ENCODE results near the gene DSTYK. TPM values are rescaled to one million over a fixed set of nuclear protein-coding genes. Genes with fewer than 3 reads are reported as not detected.
"Not testable (repeated sequence)": the region's sequence is repeated elsewhere in the genome, so short reads cannot be mapped to it uniquely, and the experiment has no call there.

Gene DSTYK
- total RNA-seq, 1 experiment from 2014 or later = 8.4 TPM

DNA sequence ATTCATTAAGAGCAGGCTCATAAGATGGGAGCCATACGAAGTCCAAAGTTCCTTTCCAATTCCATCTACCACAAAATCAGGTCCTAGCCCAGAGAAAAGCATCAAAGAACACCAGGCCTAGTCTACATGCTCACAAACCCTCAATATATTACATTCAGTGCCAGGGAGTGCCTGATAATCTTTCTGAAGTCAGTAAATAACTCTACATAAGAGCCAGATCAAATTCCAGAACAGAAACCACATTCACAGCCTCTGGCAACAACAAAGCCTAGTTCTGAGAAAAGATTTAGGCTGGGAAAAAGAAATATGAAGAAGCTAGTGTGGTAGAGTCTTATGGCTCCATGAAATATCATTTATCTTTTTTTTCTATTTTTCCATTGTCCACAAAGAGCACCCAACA, 49.2 kb downstream of the DSTYK start:
- no peak for ATAC-seq
- intact Hi-C loops (cut with micrococcal nuclease) = no loop called here
- POLR2A ChIA-PET (ENCODE audit: unreplicated experiment) = no interaction called here

DNA sequence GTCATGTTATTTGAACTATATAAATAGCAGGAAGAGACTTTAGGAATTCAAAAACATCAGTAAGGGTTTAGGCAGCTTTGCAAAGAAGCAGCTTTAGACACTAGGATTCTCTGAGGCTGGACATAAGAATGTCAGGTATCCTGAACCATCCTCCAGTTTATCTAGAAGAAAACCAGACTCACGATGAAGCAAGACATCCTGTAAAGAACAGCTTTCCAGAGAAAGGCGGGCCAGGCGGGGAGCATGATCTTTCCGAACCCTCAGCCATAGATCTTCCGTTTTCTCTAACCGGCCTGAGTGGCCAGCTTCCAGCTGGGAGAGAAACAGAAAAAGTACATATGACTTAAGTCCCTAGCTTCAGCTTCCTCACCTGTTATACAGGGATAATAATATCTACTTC, 50.4 kb downstream of the DSTYK start:
- Histone ChIP-seq H3K27me3 (ENCODE audit: low read length) (no peaks in the 10 kb centered on the region), H3K9ac (ENCODE audit: low read length) (no peak overlapping the region), H3K4me2 (ENCODE audit: low read length) (no peak overlapping the region), H3K4me3 (ENCODE audit: low read length) (no peak overlapping the region), H2AFZ (ENCODE audit: low read length) (no peak overlapping the region), H3F3A (ENCODE audit: low read length, unreplicated experiment) (no peaks in the 10 kb centered on the region), H3K4me1 (ENCODE audit: insufficient read depth, low read length) (no peaks in the 10 kb centered on the region), H3K9me3 (ENCODE audit: low read length) (no peaks in the 10 kb centered on the region), H3K79me2 (ENCODE audit: low read length) (no peaks in the 10 kb centered on the region), H3K36me3 (ENCODE audit: low read depth, low read length) (peaks cover 47% of the 10 kb centered on the region), H3K27ac (ENCODE audit: low read length) (no peak overlapping the region), H3K9me2 (replicated peaks; ENCODE audit: low read length) (no peaks in the 10 kb centered on the region), H4K20me1 (ENCODE audit: low read length) (no peaks in the 10 kb centered on the region)
- BruUV-seq (replicated peaks) = no TSS peak
- ChIA-PET CTCF (no interaction called here), POLR2A (ENCODE audit: unreplicated experiment) (no interaction called here)
- intact Hi-C loops (cut with micrococcal nuclease) = no loop called here
- DNase-seq (no peak), ATAC-seq (no peak)
- TF ChIP-seq EZH2phosphoT487 (IDR thresholded peaks at IDR 0.05; ENCODE audit: borderline replicate concordance, low read length) = no peak

More for the DNA sequence above, 49.2 kb downstream of the DSTYK start:
- Histone ChIP-seq H3K9me2 (replicated peaks; ENCODE audit: low read length) (no peaks in the 10 kb centered on the region), H3K9me3 (ENCODE audit: low read length) (no peaks in the 10 kb centered on the region), H3K27me3 (ENCODE audit: low read length) (no peaks in the 10 kb centered on the region), H3F3A (ENCODE audit: low read length, unreplicated experiment) (no peaks in the 10 kb centered on the region), H3K79me2 (ENCODE audit: low read length) (no peaks in the 10 kb centered on the region), H3K27ac (ENCODE audit: low read length) (no peak overlapping the region), H3K4me3 (ENCODE audit: low read length) (no peak overlapping the region), H2AFZ (ENCODE audit: low read length) (no peak overlapping the region), H3K36me3 (ENCODE audit: low read depth, low read length) (peaks cover 35% of the 10 kb centered on the region), H3K4me1 (ENCODE audit: insufficient read depth, low read length) (no peaks in the 10 kb centered on the region), H3K9ac (ENCODE audit: low read length) (no peak overlapping the region), H3K4me2 (ENCODE audit: low read length) (no peak overlapping the region), H4K20me1 (ENCODE audit: low read length) (no peaks in the 10 kb centered on the region)
- CTCF ChIA-PET = no interaction called here
- BruUV-seq (replicated peaks) = no TSS peak
- DNase-seq = no peak
- TF ChIP-seq EZH2 (IDR thresholded peaks at IDR 0.05; ENCODE audit: low read length, unreplicated experiment) (no peak), EZH2phosphoT487 (IDR thresholded peaks at IDR 0.05; ENCODE audit: borderline replicate concordance, low read length) (no peak)
- TF ChIP-seq, protein P1, sequence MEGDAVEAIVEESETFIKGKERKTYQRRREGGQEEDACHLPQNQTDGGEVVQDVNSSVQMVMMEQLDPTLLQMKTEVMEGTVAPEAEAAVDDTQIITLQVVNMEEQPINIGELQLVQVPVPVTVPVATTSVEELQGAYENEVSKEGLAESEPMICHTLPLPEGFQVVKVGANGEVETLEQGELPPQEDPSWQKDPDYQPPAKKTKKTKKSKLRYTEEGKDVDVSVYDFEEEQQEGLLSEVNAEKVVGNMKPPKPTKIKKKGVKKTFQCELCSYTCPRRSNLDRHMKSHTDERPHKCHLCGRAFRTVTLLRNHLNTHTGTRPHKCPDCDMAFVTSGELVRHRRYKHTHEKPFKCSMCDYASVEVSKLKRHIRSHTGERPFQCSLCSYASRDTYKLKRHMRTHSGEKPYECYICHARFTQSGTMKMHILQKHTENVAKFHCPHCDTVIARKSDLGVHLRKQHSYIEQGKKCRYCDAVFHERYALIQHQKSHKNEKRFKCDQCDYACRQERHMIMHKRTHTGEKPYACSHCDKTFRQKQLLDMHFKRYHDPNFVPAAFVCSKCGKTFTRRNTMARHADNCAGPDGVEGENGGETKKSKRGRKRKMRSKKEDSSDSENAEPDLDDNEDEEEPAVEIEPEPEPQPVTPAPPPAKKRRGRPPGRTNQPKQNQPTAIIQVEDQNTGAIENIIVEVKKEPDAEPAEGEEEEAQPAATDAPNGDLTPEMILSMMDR (conservative IDR thresholded peaks at IDR 0.05; ENCODE audit: low read depth, low read length) = no peak

DNA sequence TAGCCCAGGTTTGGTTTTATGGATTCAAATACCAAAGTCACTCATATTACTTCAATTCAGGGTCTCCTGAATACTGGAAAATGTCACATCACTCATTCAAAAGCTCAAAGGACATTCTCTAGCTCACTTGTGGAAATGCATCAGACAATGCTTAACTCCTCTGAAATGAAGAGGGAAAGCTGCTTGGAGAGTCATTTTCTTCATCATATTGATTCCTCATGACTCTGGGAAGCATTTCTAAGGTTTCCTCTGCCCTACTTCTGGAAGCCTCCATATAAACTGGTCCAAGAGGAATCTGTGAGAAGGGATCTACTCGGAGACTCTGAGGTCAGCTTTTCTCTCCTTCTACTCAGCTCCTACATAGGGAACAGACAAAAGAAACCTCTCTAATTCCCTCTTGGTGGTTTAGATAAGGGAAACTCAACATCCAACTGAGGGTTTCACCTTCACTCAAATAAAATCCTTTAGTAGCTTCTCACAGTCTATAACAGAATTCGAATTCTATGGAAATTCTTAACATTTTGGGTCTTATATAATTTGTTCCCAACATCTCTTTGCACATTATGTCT, 53.4 kb downstream of the DSTYK start:
- Histone ChIP-seq H2AFZ (ENCODE audit: low read length) (no peak overlapping the region), H3F3A (ENCODE audit: low read length, unreplicated experiment) (no peaks in the 10 kb centered on the region), H3K9me3 (ENCODE audit: low read length) (peaks cover 4% of the 10 kb centered on the region; the same call in 1 of the 2 replicates), H3K27me3 (ENCODE audit: low read length) (no peaks in the 10 kb centered on the region), H3K27ac (ENCODE audit: low read length) (no peak overlapping the region), H3K4me3 (ENCODE audit: low read length) (no peak overlapping the region), H4K20me1 (ENCODE audit: low read length) (no peaks in the 10 kb centered on the region), H3K4me1 (ENCODE audit: insufficient read depth, low read length) (no peaks in the 10 kb centered on the region), H3K79me2 (ENCODE audit: low read length) (no peaks in the 10 kb centered on the region), H3K9ac (ENCODE audit: low read length) (no peak overlapping the region), H3K36me3 (ENCODE audit: low read depth, low read length) (peaks cover 52% of the 10 kb centered on the region), H3K4me2 (ENCODE audit: low read length) (no peak overlapping the region), H3K9me2 (replicated peaks; ENCODE audit: low read length) (no peaks in the 10 kb centered on the region)
- TF ChIP-seq, protein P1 (conservative IDR thresholded peaks at IDR 0.05; ENCODE audit: low read depth, low read length) = no peak
- ATAC-seq = no peak
- POLR2A ChIA-PET (ENCODE audit: unreplicated experiment) = interaction anchor here (0.6 kb wide), 1 partner anchor 37 kb away, joined by 3 read pairs; no protein-coding TSS in a partner anchor
- BruUV-seq (replicated peaks) = no TSS peak
- intact Hi-C loops (cut with micrococcal nuclease) = no loop called here
- DNase-seq = no peak
- CTCF ChIA-PET = no interaction called here

- H3K79me2 ChIP-seq (ENCODE audit: low read length); H3K9me2 ChIP-seq (replicated peaks; ENCODE audit: low read length); BruUV-seq (replicated peaks); POLR2A ChIA-PET (ENCODE audit: unreplicated experiment); H4K20me1 ChIP-seq (ENCODE audit: low read length); DNase-seq; H3F3A ChIP-seq (ENCODE audit: low read length, unreplicated experiment); H3K9me3 ChIP-seq (ENCODE audit: low read length); intact Hi-C loops (cut with micrococcal nuclease); H3K4me2 ChIP-seq (ENCODE audit: low read length); H3K27me3 ChIP-seq (ENCODE audit: low read length); H2AFZ ChIP-seq (ENCODE audit: low read length); H3K9ac ChIP-seq (ENCODE audit: low read length); H3K27ac ChIP-seq (ENCODE audit: low read length); CTCF ChIA-PET; H3K4me3 ChIP-seq (ENCODE audit: low read length); ATAC-seq: not testable (repeated sequence)
- Histone ChIP-seq H3K4me1 (ENCODE audit: insufficient read depth, low read length) (peaks cover 11% of the 10 kb centered on the region), H3K36me3 (ENCODE audit: low read depth, low read length) (peaks cover 45% of the 10 kb centered on the region)
Observed at GRCh38 chr1:205155665-205156377, 55.7 kb downstream of the DSTYK start.

All from PC-3 (cell line).